Dedifferentiated amniotic fluid mesenchymal stem cell (primary cell): ENCODE measurements around the gene SLC25A48.
"Not testable (repeated sequence)": the region's sequence is repeated elsewhere in the genome, so short reads cannot be mapped to it uniquely, and the experiment has no call there.

ENCODE experiments used
- DNase-seq: peaks from one replicate; pipeline ENCODE4 v3.0.0-alpha.2; 2016; ENCODE audit errors: extremely low spot score

The SLC25A48 gene

GRCh38 chr5:135829681-135830383 lies 4.6 kb upstream of the SLC25A48 start:
- peak; percentile 43 for DNase-seq

- DNase-seq, result no peak
Measured at GRCh38 chr5:135830384-135830700, 4.1 kb upstream of the SLC25A48 start.

- no peak for DNase-seq
Measured at GRCh38 chr5:135830876-135831275, 3.6 kb upstream of the SLC25A48 start.

GRCh38 chr5:135831439-135831838 lies 3.0 kb upstream of the SLC25A48 start:
- no peak for DNase-seq

- DNase-seq, result no peak
Measured at GRCh38 chr5:135831851-135832555, 2.5 kb upstream of the SLC25A48 start.

- no peak for DNase-seq
Measured at GRCh38 chr5:135832941-135833920, 1.2 kb upstream of the SLC25A48 start.

- DNase-seq, result no peak
Measured at GRCh38 chr5:135833961-135834638, 363 bp upstream of the SLC25A48 start.

- no peak for DNase-seq
Measured at GRCh38 chr5:135835766-135836165, 1.3 kb downstream of the SLC25A48 start.

- DNase-seq, result not testable (repeated sequence)
Measured at GRCh38 chr5:135838395-135838794, 3.9 kb downstream of the SLC25A48 start.

GRCh38 chr5:135839566-135839965 lies 5.1 kb downstream of the SLC25A48 start:
- DNase-seq, result no peak

- DNase-seq, result no peak
Measured at GRCh38 chr5:135840959-135841358, 6.5 kb downstream of the SLC25A48 start.

GRCh38 chr5:135842737-135843136 lies 8.3 kb downstream of the SLC25A48 start:
- no peak for DNase-seq

- no peak for DNase-seq
Measured at GRCh38 chr5:135843571-135844337, 9.3 kb downstream of the SLC25A48 start.

- no peak for DNase-seq
Measured at GRCh38 chr5:135846311-135846710, 11.8 kb downstream of the SLC25A48 start.

- no peak for DNase-seq
Measured at GRCh38 chr5:135847976-135848375, 13.5 kb downstream of the SLC25A48 start.

- DNase-seq, result no peak
Measured at GRCh38 chr5:135850231-135850630, 15.8 kb downstream of the SLC25A48 start.

- no peak for DNase-seq
Measured at GRCh38 chr5:135850671-135851070, 16.2 kb downstream of the SLC25A48 start.

- DNase-seq, result no peak
Measured at GRCh38 chr5:135851186-135851914, 16.9 kb downstream of the SLC25A48 start.

- no peak for DNase-seq
Measured at GRCh38 chr5:135851915-135852845, 17.7 kb downstream of the SLC25A48 start.
